Measurements from ENCODE around the gene EIPR1.

Gene EIPR1

DNA sequence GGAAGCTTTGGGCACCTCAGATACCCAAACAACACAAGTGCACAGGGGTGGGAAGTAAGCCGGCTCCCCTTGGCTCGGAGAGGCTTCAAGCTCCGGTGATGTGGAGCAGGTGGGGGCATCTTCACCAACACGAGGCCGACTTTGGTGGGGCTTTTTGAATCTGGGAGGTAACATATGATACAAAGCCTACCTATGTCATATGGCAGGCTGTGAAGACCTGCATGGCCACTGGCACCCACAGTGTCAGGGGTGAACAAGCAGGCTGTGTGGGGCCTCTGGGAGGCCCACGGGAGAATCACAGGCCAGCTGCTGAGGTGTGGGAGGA, 109.0 kb downstream of the EIPR1 start:
- no peak overlapping the region for H3K4me3 ChIP-seq (ENCODE audit: insufficient read depth in 1 of 2, low read depth in 1 of 2, low read length in 2 of 2)
- no peak for DNase-seq

DNA sequence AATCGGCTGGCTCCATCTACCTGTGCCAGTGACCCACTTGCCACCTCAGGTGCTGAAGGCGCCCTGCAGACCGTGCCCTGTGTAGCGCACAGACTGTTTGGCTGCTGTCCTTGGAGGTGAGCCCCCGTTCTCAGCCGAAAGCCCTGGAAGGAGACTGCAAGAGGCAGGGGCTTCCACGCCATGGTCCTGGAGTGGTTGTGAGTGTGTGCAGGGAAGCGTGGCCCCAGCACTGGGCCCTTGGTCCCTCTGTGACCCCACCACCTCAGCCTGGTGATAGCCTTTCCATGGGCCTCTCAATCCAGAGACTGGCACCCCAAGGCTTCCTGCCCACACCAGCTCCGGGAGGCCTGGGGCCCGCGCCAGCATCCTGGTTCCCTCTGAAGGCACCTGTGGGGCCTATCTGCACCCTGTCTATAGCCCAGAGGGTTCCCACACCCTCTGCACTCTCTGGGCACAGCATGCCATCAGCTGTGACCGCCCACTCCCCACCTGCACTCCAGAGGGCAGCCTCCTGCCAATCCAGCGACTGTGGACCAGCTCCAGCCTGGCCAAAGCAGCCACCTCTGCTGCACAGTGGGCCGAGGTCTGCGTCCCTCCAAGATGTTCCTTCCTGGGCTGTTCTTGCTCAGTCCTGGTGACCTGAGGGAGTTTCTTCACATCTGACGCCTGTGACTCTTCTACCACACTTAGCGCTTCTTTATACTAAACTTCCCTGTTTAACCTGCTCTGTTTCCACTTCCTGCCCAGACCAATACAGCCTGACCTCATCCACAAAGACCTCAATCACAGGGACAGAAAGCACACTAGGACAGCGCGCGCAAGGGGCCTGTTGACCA, 109.5 kb downstream of the EIPR1 start:
- no peak overlapping the region for H3K27ac ChIP-seq (ENCODE audit: low read length, poor library complexity, severe bottlenecking)
- no peaks in the 10 kb centered on the region for H3K27me3 ChIP-seq (ENCODE audit: control insufficient read depth in 1 of 2, insufficient read depth in 1 of 2, low read length in 2 of 2)
- no peak overlapping the region for H2BK15ac ChIP-seq (ENCODE audit: low read depth, poor library complexity, severe bottlenecking)
- no peak overlapping the region for H3K23ac ChIP-seq (ENCODE audit: low read length in 2 of 2)
- H3K4me2 ChIP-seq (ENCODE audit: low read length, poor library complexity, severe bottlenecking) = no peak overlapping the region
- no peak overlapping the region for H3K4me3 ChIP-seq (ENCODE audit: insufficient read depth in 1 of 2, low read depth in 1 of 2, low read length in 2 of 2)
- no peak overlapping the region for H2AK5ac ChIP-seq (ENCODE audit: low read length, severe bottlenecking)
- no peak overlapping the region for H3K4ac ChIP-seq (ENCODE audit: low read depth in 1 of 2, low read length in 2 of 2)
- no peak overlapping the region for H2BK12ac ChIP-seq (ENCODE audit: low read length in 2 of 2)
- H3K36me3 ChIP-seq (ENCODE audit: control insufficient read depth in 1 of 2, insufficient read depth in 2 of 2, low read depth in 1 of 2, low read length in 2 of 2) = peaks cover 0 to 15% of the 10 kb centered on the region in 2 experiments
- peaks cover 2% of the 10 kb centered on the region for H3K4me1 ChIP-seq (ENCODE audit: control insufficient read depth, insufficient read depth, low read depth, low read length)
- H2BK5ac ChIP-seq (ENCODE audit: low read depth, low read length, poor library complexity, severe bottlenecking) = no peak overlapping the region
- H2BK120ac ChIP-seq (ENCODE audit: low read depth, low read length) = no peak overlapping the region
- H2AFZ ChIP-seq (ENCODE audit: low read depth, low read length) = no peak overlapping the region
- no peak overlapping the region for H4K8ac ChIP-seq (ENCODE audit: low read length)
- WGBS = 95% methylated on average over 20 of the region's 20 CpGs
- H3K9ac ChIP-seq (ENCODE audit: low read length) = no peak overlapping the region
- H4K91ac ChIP-seq (ENCODE audit: low read length) = no peak overlapping the region
- no peak overlapping the region for H3K14ac ChIP-seq (ENCODE audit: low read length in 2 of 2)
- no peak overlapping the region for H3K18ac ChIP-seq (ENCODE audit: low read depth in 1 of 2, low read length in 2 of 2)
- no peaks in the 10 kb centered on the region for H3K9me3 ChIP-seq (ENCODE audit: control insufficient read depth, low read length)
- DNase-seq = no peak
- peaks cover 36% of the 10 kb centered on the region for H3K79me1 ChIP-seq (replicated peaks; ENCODE audit: low read length, poor library complexity, severe bottlenecking)

More for the DNA sequence above, 109.0 kb downstream of the EIPR1 start:
- Histone ChIP-seq H3K27me3 (ENCODE audit: control insufficient read depth in 1 of 2, insufficient read depth in 1 of 2, low read length in 2 of 2) (no peaks in the 10 kb centered on the region), H2BK120ac (ENCODE audit: low read depth, low read length) (no peak overlapping the region), H3K14ac (ENCODE audit: low read length in 2 of 2) (no peak overlapping the region), H3K4me2 (ENCODE audit: low read length, poor library complexity, severe bottlenecking) (no peak overlapping the region), H3K9ac (ENCODE audit: low read length) (no peak overlapping the region), H2BK5ac (ENCODE audit: low read depth, low read length, poor library complexity, severe bottlenecking) (no peak overlapping the region), H2AFZ (ENCODE audit: low read depth, low read length) (no peak overlapping the region), H2BK15ac (ENCODE audit: low read depth, poor library complexity, severe bottlenecking) (no peak overlapping the region), H3K4ac (ENCODE audit: low read depth in 1 of 2, low read length in 2 of 2) (no peak overlapping the region), H2AK5ac (ENCODE audit: low read length, severe bottlenecking) (no peak overlapping the region), H3K23ac (ENCODE audit: low read length in 2 of 2) (no peak overlapping the region), H4K8ac (ENCODE audit: low read length) (no peak overlapping the region), H3K18ac (ENCODE audit: low read depth in 1 of 2, low read length in 2 of 2) (no peak overlapping the region), H2BK12ac (ENCODE audit: low read length in 2 of 2) (no peak overlapping the region), H3K27ac (ENCODE audit: low read length, poor library complexity, severe bottlenecking) (no peak overlapping the region), H3K79me1 (replicated peaks; ENCODE audit: low read length, poor library complexity, severe bottlenecking) (peaks cover 34% of the 10 kb centered on the region), H3K36me3 (ENCODE audit: control insufficient read depth in 1 of 2, insufficient read depth in 2 of 2, low read depth in 1 of 2, low read length in 2 of 2) (peaks cover 0 to 12% of the 10 kb centered on the region in 2 experiments), H4K91ac (ENCODE audit: low read length) (no peak overlapping the region), H3K4me1 (ENCODE audit: control insufficient read depth, insufficient read depth, low read depth, low read length) (peaks cover 2% of the 10 kb centered on the region), H3K9me3 (ENCODE audit: control insufficient read depth, low read length) (no peaks in the 10 kb centered on the region)
- WGBS = 99% methylated on average over 6 of the region's 6 CpGs

DNA sequence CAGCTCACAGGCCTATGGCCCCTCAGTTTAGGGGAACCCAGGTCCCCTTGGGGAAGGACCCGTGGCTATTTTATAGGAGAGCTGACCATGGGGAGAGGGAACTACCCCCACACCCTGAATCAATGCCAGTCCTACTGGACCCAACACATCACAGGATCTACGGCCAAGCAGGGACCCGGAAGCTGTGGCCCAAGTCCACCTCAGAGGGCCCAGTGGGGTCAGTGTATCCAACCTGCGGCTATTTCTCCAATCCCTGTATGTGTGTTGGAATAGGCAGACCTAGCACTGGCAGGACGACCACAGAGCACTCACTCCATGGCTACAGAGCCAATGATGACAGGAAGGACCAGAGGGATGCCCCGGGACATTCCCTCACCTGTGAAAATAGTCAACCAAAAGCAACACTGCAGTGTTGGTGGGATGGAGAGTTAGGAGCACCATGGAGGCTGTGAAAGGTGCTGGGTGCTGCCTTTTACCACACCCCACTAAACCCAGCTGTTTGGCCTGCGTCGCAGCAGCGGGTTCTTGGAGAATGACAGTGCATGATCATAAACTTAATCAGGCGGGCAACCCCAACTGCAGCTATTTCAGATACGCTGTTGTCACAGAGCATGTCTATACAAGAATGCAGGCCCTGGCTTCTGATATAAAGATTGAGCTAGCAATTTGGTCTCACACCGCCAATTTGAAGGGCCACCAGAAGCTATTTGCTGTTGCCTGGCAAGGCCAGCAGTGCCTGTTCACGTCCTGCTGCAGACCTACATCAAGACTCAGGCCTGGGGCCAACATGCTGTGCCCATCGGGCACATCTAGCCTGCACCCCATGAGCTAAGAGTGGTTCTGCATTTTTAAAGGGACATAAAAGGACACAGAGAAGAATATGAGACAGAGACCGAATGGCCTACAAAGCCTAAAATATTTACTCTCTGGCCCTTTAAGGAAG, 110.4 kb downstream of the EIPR1 start:
- Histone ChIP-seq H3K4ac (ENCODE audit: low read depth in 1 of 2, low read length in 2 of 2) (no peak overlapping the region), H3K9me3 (ENCODE audit: control insufficient read depth, low read length) (no peaks in the 10 kb centered on the region), H3K14ac (ENCODE audit: low read length in 2 of 2) (no peak overlapping the region), H4K91ac (ENCODE audit: low read length) (no peak overlapping the region), H2AK5ac (ENCODE audit: low read length, severe bottlenecking) (no peak overlapping the region), H3K4me2 (ENCODE audit: low read length, poor library complexity, severe bottlenecking) (no peak overlapping the region), H3K27ac (ENCODE audit: low read length, poor library complexity, severe bottlenecking) (no peak overlapping the region), H3K23ac (ENCODE audit: low read length in 2 of 2) (no peak overlapping the region), H3K18ac (ENCODE audit: low read depth in 1 of 2, low read length in 2 of 2) (no peak overlapping the region), H2BK5ac (ENCODE audit: low read depth, low read length, poor library complexity, severe bottlenecking) (no peak overlapping the region), H3K27me3 (ENCODE audit: control insufficient read depth in 1 of 2, insufficient read depth in 1 of 2, low read length in 2 of 2) (no peaks in the 10 kb centered on the region), H2BK120ac (ENCODE audit: low read depth, low read length) (no peak overlapping the region), H2BK15ac (ENCODE audit: low read depth, poor library complexity, severe bottlenecking) (no peak overlapping the region), H3K79me1 (replicated peaks; ENCODE audit: low read length, poor library complexity, severe bottlenecking) (peaks cover 38% of the 10 kb centered on the region), H2AFZ (ENCODE audit: low read depth, low read length) (no peak overlapping the region), H3K9ac (ENCODE audit: low read length) (no peak overlapping the region), H3K36me3 (ENCODE audit: control insufficient read depth in 1 of 2, insufficient read depth in 2 of 2, low read depth in 1 of 2, low read length in 2 of 2) (peaks cover 0 to 22% of the 10 kb centered on the region in 2 experiments), H2BK12ac (ENCODE audit: low read length in 2 of 2) (no peak overlapping the region), H4K8ac (ENCODE audit: low read length) (no peak overlapping the region), H3K4me3 (ENCODE audit: insufficient read depth in 1 of 2, low read depth in 1 of 2, low read length in 2 of 2) (no peak overlapping the region), H3K4me1 (ENCODE audit: control insufficient read depth, insufficient read depth, low read depth, low read length) (peaks cover 2% of the 10 kb centered on the region)
- no peak for DNase-seq
- WGBS = 88% methylated on average over 15 of the region's 15 CpGs
